Body of pancreas (tissue), 4 donors: ENCODE data around the gene JPH2. TPM values are rescaled to one million over a fixed set of nuclear protein-coding genes. Genes with fewer than 3 reads are reported as not detected.

ENCODE experiments used
- ATAC-seq: fragments of 150-250 bp; one replicate; pipeline ENCODE4 v1.9.1; 2016
- DNase-seq, 4 donors: peaks; one replicate each; pipeline ENCODE4 v3.0.0-alpha.2; 2019
- H3K27ac ChIP-seq, 4 donors: fragments of 200-600 bp; sonication (generic); 1 replicate in 3 of 4; 2 replicates in 1 of 4; pipeline versions ENCODE4 v1.5.1 to v1.6.1; 2016 to 2019; ENCODE audit warnings: mild to moderate bottlenecking in 1 of 4, mixed read lengths in 1 of 4, moderate library complexity in 1 of 4
- H3K27me3 ChIP-seq, 2 donors: fragments of 200-600 bp; sonication (generic); one replicate each; pipeline ENCODE4 v1.6.0; 2016; ENCODE audit warnings: mild to moderate bottlenecking in 1 of 2
- H3K36me3 ChIP-seq, 2 donors: fragments of 200-600 bp; sonication (generic); replicated peaks in 1 of 2; 2 replicates each; pipeline ENCODE4 v1.5.1; 2016; ENCODE audit warnings: low read depth in 2 of 2; ENCODE audit not compliant: insufficient read depth in 1 of 2
- H3K4me1 ChIP-seq: fragments of 200-600 bp; sonication (generic); one replicate; pipeline ENCODE4 v1.6.0; 2016
- H3K4me3 ChIP-seq, 2 donors: fragments of 200-600 bp; sonication (generic); 1 replicate in 1 of 2; 2 replicates in 1 of 2; pipeline ENCODE4 v1.5.1; 2016 to 2019
- H3K9me3 ChIP-seq, 3 donors: fragments of 200-600 bp; sonication (generic); 1 replicate in 2 of 3; 2 replicates in 1 of 3; pipeline ENCODE4 v1.5.1; 2016
- POLR2A ChIP-seq, 3 donors: fragments of 450-650 bp; IDR thresholded peaks; one replicate each; pipeline ENCODE4 v1.6.1; 2016; ENCODE audit warnings: antibody characterized with exemption in 3 of 3, mild to moderate bottlenecking in 2 of 3
- WGBS, 2 donors: methylation state at CpG; one replicate each; pipeline ENCODE4 v1.1.5; 2017; 5-methylcytosine and 5-hydroxymethylcytosine counted together
- intact Hi-C: fragments of 100-400 bp; cut with DNase I; formaldehyde crosslinking; loops from one replicate; pipeline ENCODE4 v1.15.1; 2023
- total RNA-seq, 2 donors: library from RNA; depleted of rRNA; stranded (reverse); fragments of >200 nt; gene quantifications; one replicate each; pipeline ENCODE4 v1.1.0, GENCODE V29; 2016
- TF ChIP-seq, protein P1 (sequence below), 7 experiments: fragments of 450-650 bp in 4 of 7; fragments of 200-600 bp in 3 of 7; sonication (generic) in 3 of 7; IDR thresholded peaks; one replicate each; pipeline ENCODE4 v1.5.1; 2016 to 2019; ENCODE audit warnings: antibody characterized with exemption in 7 of 7

JPH2 gene
- total RNA-seq, 2 donors from 2014 or later, result 1.6 to 2.1 TPM

GRCh38 chr20:44064501-44065400 is 122.2 kb downstream of the JPH2 start:
- H3K9me3 ChIP-seq, result no peaks in the 10 kb centered on the region
- TF ChIP-seq POLR2A (IDR thresholded peaks at IDR 0.05), result no peak
- TF ChIP-seq, protein P1, sequence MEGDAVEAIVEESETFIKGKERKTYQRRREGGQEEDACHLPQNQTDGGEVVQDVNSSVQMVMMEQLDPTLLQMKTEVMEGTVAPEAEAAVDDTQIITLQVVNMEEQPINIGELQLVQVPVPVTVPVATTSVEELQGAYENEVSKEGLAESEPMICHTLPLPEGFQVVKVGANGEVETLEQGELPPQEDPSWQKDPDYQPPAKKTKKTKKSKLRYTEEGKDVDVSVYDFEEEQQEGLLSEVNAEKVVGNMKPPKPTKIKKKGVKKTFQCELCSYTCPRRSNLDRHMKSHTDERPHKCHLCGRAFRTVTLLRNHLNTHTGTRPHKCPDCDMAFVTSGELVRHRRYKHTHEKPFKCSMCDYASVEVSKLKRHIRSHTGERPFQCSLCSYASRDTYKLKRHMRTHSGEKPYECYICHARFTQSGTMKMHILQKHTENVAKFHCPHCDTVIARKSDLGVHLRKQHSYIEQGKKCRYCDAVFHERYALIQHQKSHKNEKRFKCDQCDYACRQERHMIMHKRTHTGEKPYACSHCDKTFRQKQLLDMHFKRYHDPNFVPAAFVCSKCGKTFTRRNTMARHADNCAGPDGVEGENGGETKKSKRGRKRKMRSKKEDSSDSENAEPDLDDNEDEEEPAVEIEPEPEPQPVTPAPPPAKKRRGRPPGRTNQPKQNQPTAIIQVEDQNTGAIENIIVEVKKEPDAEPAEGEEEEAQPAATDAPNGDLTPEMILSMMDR (IDR thresholded peaks at IDR 0.05), result no peak
- no peak overlapping the region for H3K4me3 ChIP-seq
- no peaks in the 10 kb centered on the region for H3K27me3 ChIP-seq
- intact Hi-C loops, result no loop called here
- no peak for ATAC-seq
- H3K27ac ChIP-seq, result no peak overlapping the region
- no peaks in the 10 kb centered on the region for H3K36me3 ChIP-seq
- H3K4me1 ChIP-seq, result no peaks in the 10 kb centered on the region
- no peak for DNase-seq
- WGBS, 2 donors, result 81 to 83% methylated on average over 12 to 17 of the region's 17 CpGs

Other genes starting within 250 kb of the JPH2 start
- 10 to 100 TPM in 1 of 2 donors, 1 to 10 TPM in 1; 2.0 to 17.1 TPM for gene OSER1, start 23.6 kb upstream of the JPH2 start, total RNA-seq
- gene GDAP1L1, start 60.1 kb upstream of the JPH2 start, total RNA-seq, result not detected
- gene FITM2, start 124.0 kb upstream of the JPH2 start, total RNA-seq, result 10 to 100 TPM in 1 of 2 donors, 1 to 10 TPM in 1; 7.0 to 17.1 TPM
- gene R3HDML, start 149.9 kb upstream of the JPH2 start, total RNA-seq, result not detected
- gene HNF4A, start 168.5 kb upstream of the JPH2 start, total RNA-seq, result 10 to 100 TPM; 28.3 to 28.5 TPM